Stimulated activated CD4-positive, alpha-beta T cell treated with anti-CD3 and anti-CD28 coated beads, Interleukin-12 subunit alpha, Interleukin-12 subunit beta, amount 100 ng/mL, for 24 hours (primary cell): ENCODE results near the gene TMEM253.
A peak's percentile ranks its signal among the peaks of the same experiment; 100 is the strongest.

Experiments used
- DNase-seq, 2 experiments: peaks; one replicate each; pipeline ENCODE4 v3.0.0-alpha.2; 2020; ENCODE audit warnings: low read depth in 2 of 2

Gene TMEM253

GRCh38 chr14:21090194-21090939, 10.5 kb upstream of the TMEM253 start:
- DNase-seq: peak in 1 of 2 experiments; percentile 41

GRCh38 chr14:21090940-21091663, 9.8 kb upstream of the TMEM253 start:
- DNase-seq: no peak

- no peak for DNase-seq
These were observed 9.0 kb upstream of the TMEM253 start for GRCh38 chr14:21091821-21092272.

GRCh38 chr14:21092273-21093011, 8.4 kb upstream of the TMEM253 start:
- DNase-seq: peak; percentile 80 to 89

- no peak for DNase-seq
These were observed 7.8 kb upstream of the TMEM253 start for GRCh38 chr14:21093018-21093417.

GRCh38 chr14:21093769-21094681, 6.8 kb upstream of the TMEM253 start:
- DNase-seq: no peak

GRCh38 chr14:21095430-21096205, 5.2 kb upstream of the TMEM253 start:
- DNase-seq: no peak

- DNase-seq: no peak
These were observed 4.4 kb upstream of the TMEM253 start for GRCh38 chr14:21096438-21096837.

GRCh38 chr14:21096978-21097635, 3.8 kb upstream of the TMEM253 start:
- DNase-seq: no peak

- DNase-seq: no peak
These were observed 3.2 kb upstream of the TMEM253 start for GRCh38 chr14:21097636-21098075.

GRCh38 chr14:21098076-21098891, 2.6 kb upstream of the TMEM253 start, which contains the start of gene ZNF219:
Gene ZNF219, minus strand, starts transcription at chr14:21098655. Its CDS starts 5,064 bp downstream, at chr14:21093591.
- no peak for DNase-seq

GRCh38 chr14:21098892-21099595, 1.8 kb upstream of the TMEM253 start:
- no peak for DNase-seq

GRCh38 chr14:21099596-21099985, 1.3 kb upstream of the TMEM253 start:
- no peak for DNase-seq

- no peak for DNase-seq
These were observed 1.0 kb downstream of the TMEM253 start for GRCh38 chr14:21101802-21102413.

GRCh38 chr14:21102521-21103410, 1.9 kb downstream of the TMEM253 start:
- DNase-seq: no peak

- DNase-seq: no peak
These were observed 2.5 kb downstream of the TMEM253 start for GRCh38 chr14:21103411-21103709.
